GM19351 (cell line): ENCODE measurements around the gene ECI1.

Experiments
- ATAC-seq: cut with Tn5 transposase; IDR thresholded peaks from one replicate; pipeline ENCODE4 v1.9.1; 2021; ENCODE audit warnings: mild to moderate bottlenecking, moderate library complexity; ENCODE audit not compliant: unreplicated experiment

ECI1 gene, protein sequence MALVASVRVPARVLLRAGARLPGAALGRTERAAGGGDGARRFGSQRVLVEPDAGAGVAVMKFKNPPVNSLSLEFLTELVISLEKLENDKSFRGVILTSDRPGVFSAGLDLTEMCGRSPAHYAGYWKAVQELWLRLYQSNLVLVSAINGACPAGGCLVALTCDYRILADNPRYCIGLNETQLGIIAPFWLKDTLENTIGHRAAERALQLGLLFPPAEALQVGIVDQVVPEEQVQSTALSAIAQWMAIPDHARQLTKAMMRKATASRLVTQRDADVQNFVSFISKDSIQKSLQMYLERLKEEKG

DNA sequence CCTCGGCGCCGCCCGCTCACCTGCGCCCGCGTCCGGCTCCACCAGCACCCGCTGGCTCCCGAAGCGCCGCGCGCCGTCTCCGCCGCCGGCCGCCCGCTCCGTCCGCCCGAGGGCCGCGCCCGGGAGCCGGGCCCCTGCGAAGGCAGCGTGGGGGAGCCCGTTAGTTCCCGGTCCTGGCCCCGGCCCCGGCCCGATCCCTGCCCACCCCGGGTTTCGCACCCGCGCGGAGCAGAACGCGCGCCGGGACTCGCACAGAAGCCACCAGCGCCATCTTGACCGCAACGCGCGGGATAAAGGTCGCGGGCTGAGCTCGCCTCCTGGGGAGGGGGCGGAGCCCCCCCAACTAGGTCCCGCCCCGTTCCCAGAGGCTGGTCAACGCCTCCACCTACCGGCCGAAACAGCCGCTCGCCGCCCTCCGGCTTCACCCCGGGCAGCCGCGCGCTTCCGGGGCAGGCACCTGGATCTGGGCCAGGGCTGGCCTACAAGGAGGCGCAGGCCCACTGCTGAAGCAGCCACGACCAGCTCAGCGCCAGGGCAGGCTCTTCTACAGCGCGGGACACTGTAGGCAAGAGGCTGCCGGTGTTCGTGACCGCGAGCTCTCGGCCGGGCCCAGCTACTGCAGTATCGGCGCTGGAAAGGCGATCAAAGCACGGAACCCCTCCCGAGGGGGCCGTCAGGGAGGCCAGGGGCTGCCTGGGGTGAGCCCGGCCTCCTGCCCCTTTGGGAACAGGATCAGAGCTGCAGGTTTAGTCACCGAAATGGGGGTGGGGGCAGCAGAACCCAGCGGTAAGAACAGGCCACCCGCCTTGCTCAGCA is at the start of gene ECI1:
Gene ECI1 (minus strand): TSS at position 292 of the 816 bp plus-strand sequence. CDS start 21 bp downstream, at position 271.
- ATAC-seq = peak; percentile 84

- ATAC-seq = no peak
These were observed 48.5 kb upstream of the ECI1 start for GRCh38 chr16:2299915-2300192.

- ATAC-seq = no peak
These were observed 47.9 kb upstream of the ECI1 start for GRCh38 chr16:2299121-2299914.

GRCh38 chr16:2298621-2299020 is 47.2 kb upstream of the ECI1 start:
- ATAC-seq = no peak

- no peak for ATAC-seq
These were observed 46.1 kb upstream of the ECI1 start for GRCh38 chr16:2297506-2297860.

DNA sequence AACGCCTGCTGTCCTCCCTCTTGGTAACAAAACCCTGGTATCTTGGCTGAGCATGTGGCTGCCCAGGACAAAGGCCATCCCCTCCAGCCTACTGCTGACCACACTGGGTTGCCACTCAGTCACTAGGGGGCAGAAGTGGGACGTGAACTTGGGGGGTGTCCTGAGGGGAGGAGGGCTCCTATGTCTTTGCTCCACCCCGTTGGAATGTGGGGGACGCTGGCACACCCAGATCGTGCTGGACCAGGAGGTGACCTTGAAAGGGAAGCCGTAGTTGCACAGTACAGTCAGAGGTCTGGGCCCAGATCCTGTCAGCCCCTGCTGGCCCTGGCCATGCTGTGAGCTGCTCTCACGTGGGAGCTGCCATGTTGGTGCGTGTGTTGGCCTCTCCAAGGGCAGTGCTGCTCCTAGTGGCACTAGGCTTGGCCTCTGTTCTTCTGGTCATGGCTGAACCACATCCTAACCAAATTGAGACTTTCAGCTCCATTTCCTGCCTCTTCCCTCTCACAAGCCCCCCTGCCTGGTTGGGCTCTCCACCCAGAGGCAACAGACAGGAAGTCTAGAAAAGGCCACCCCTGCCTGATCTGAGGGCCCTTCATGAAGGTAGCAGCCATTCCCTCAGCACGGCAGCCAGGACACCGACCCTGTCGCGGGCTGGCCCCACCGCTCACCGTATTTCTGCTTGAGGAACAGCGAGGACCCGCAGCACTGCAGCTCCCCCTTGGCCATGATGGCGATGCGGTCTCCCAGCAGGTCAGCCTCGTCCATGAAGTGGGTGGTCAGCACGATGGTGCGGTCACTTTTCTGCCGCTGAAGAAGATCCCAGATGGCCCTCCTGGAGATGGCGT is 45.5 kb upstream of the ECI1 start:
- no peak for ATAC-seq

GRCh38 chr16:2295056-2295798 is 43.8 kb upstream of the ECI1 start:
- ATAC-seq = peak; percentile 79

GRCh38 chr16:2292221-2292620 is 40.8 kb upstream of the ECI1 start:
- ATAC-seq = no peak

DNA sequence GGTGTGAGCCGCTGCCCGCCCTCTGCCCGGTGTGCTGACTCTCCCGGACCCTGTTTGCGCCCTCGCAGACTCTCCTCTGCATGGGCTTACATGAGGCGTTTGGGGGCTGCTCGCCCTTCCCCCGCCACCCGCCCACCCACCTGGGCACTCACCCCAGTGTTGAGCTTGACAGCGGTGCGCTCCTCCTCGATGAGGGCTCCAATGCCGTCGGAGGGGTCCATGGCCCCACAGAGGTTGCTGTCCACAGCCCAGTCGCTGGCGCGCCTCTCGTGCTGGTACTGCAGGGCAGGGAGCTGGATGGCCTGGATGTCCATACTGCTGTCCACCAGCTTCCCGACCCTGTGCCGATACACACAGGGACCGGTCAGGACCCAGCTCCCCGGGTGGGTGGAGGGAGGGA is 37.9 kb upstream of the ECI1 start:
- no peak for ATAC-seq

GRCh38 chr16:2288726-2289125 is 37.3 kb upstream of the ECI1 start:
- no peak for ATAC-seq

GRCh38 chr16:2287916-2288547 is 36.6 kb upstream of the ECI1 start:
- no peak for ATAC-seq

- no peak for ATAC-seq
These were observed 35.2 kb upstream of the ECI1 start for GRCh38 chr16:2286550-2286949.

DNA sequence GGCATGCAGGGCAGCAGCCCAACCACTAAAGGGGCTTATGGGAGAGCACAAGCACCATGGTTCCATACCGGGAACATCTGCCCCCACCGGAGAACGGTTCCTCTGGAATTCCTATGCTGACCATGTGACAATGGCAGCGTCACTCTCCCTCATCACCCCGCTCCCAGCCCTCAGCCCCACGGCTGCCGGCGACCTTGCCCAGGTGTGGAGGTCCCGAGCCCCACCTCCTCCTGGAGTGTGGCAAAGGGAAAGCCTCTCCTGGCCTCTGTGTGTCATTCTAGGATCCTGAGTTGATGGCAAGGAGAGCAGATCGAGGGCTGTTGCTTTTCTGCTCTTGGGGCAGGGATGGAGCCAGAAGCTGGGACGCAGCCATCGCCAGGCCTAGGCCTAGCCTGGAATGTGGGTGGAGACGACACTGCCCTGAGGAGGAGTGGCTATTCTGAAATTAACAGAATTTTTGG is 34.4 kb upstream of the ECI1 start:
- ATAC-seq = no peak

DNA sequence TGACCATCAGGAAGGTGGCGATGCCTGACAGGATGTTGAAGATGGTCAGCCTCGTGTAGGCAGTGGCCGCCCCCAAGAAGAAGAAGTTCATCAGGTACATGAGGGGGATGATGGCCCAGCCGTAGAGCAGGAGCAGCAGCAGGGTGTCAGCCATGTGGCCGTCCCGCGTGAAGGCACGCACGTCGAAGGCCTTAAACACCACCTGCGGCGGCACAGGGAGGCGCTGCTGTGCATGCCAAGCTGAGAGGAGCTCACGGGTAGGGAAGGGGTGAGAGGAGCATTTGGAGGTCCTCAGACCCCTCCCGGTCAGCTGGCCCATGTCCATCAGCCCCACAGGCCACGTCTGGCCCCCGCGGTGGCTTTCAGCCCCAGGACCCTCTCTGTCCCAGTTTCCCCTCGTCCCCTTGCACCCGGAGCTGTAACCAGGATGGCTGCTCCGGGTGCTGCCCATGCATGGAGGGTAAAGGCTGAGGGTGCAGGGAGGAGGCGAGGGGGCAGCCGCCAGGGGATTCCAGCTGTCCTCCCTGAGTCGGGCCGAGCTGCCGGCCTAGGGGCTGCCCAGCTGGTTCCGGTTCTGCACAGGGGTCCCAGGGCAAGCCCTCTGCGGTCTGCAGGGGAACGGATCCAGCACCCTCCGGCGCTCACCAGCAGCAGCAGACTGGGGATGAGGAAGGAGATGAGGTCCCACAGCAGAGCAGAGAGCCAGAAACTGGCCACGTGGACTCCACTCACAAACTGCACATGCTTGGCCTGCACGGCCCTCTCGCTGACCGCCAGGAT is 33.6 kb upstream of the ECI1 start:
- no peak for ATAC-seq

- ATAC-seq = no peak
These were observed 32.8 kb upstream of the ECI1 start for GRCh38 chr16:2284001-2284770.

DNA sequence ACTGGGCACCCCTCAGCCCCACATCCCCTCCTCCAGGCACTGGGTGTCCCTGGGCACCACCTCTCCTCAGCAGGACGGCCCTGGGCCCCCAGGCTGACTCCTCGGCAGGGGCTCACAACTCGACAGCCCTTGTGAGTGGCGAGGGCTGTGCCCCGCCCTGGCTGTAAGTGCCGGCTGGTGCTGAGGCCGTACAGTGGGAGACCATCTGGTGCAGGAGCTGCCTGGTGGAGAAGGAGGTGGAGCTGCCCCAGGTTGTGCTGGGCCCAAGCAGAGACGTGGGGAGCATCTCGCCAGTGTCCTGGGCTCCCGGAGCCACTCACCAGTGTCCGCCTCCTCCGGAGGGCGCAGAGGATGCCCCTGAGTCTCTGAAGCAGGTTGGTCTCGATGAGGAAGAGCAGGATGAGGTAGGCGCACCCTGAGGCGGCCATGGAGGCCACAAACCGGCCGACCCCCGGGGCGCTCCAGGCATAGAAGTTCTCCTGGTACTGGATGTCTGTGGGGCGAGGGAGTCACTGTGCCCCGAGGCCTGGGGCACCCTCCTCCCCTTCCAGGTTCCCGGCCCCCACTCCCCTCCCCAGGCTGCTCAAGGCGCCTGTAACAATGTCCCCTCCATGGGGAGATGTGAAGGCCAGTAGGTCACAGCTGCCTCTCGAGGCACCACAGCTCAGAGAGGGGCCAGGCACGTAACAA is 31.6 kb upstream of the ECI1 start:
- ATAC-seq = no peak

DNA sequence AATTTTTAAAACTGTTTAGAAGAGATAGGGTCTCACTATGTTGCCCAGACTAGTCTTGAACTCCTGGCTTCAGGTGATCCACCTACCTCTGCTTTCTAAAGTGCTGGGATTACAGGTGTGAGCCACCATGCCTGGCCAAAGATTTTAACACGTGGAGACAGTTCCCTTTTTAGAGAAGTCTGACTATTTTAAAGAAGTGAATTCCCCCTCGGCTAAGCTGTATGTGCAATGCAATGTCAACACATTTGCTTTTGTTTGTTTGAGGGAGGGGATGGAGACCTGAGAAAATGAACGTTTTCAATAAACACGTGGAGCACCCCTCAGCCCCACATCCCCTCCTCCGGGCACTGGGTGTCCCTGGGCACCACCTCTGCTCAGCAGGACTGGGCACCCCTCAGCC is 30.9 kb upstream of the ECI1 start:
- ATAC-seq = no peak
